Measurements from ENCODE around the gene CDC23. TPM values are rescaled to one million over a fixed set of nuclear protein-coding genes. Genes with fewer than 3 reads are reported as not detected.

The CDC23 gene
- total and polyA plus RNA-seq, 2 donors (not counting 1 experiment from before 2014, with no cell fraction given) = 11.8 to 35.4 TPM

DNA sequence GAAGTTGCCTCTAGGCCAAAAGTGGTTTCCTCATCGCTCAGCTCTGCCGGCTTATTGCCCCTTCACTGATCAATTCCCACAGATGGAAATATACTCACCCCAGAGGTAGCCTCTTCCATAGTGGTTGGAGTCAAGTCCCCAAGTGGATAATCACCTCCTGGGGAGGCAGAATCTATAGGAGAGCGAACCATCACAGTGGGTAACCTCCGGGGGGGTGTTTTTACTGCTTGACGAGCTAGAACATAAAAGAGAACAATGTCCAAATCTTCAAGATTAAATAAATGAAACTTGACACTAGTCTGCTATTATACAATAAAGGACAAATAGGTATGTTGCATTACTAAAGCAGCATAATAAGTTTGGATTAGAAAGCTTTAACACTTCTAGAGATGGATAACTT is 44.0 kb downstream of the CDC23 start:
- DNase-seq = no peak
- H3K4me2 ChIP-seq (replicated peaks; ENCODE audit: low read depth, low read length, poor library complexity, severe bottlenecking) = no peak overlapping the region
- no peak for TF ChIP-seq EZH2 (IDR thresholded peaks at IDR 0.05; ENCODE audit: borderline replicate concordance, insufficient read depth, low read depth, low read length, poor library complexity, severe bottlenecking)
- TF ChIP-seq, protein P1, sequence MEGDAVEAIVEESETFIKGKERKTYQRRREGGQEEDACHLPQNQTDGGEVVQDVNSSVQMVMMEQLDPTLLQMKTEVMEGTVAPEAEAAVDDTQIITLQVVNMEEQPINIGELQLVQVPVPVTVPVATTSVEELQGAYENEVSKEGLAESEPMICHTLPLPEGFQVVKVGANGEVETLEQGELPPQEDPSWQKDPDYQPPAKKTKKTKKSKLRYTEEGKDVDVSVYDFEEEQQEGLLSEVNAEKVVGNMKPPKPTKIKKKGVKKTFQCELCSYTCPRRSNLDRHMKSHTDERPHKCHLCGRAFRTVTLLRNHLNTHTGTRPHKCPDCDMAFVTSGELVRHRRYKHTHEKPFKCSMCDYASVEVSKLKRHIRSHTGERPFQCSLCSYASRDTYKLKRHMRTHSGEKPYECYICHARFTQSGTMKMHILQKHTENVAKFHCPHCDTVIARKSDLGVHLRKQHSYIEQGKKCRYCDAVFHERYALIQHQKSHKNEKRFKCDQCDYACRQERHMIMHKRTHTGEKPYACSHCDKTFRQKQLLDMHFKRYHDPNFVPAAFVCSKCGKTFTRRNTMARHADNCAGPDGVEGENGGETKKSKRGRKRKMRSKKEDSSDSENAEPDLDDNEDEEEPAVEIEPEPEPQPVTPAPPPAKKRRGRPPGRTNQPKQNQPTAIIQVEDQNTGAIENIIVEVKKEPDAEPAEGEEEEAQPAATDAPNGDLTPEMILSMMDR (IDR thresholded peaks at IDR 0.05) = no peak
- no peak overlapping the region for H3K4me3 ChIP-seq (ENCODE audit: control extremely low read depth in 1 of 5, extremely low read depth in 1 of 5, insufficient read depth in 1 of 5, low read depth in 2 of 5, low read length in 4 of 5)
- Mint-ChIP-seq H3K9me3 (ENCODE audit: insufficient read depth) (no peaks in the 10 kb centered on the region), H3K27me3 (no peaks in the 10 kb centered on the region), H3K27ac (no peak overlapping the region), H3K4me3 (no peak overlapping the region), H3K4me1 (peaks cover 5% of the 10 kb centered on the region)
- no CpG with 5 or more reads among the region's 5 CpGs for WGBS (ENCODE audit: insufficient coverage)
- no peak overlapping the region for H3K27ac ChIP-seq (ENCODE audit: low read length in 2 of 2)
- ATAC-seq (ENCODE audit: low read depth) = no peak
- ChIA-PET CTCF (interaction anchor here (1.7 kb wide), 1 partner anchor 36 kb away, joined by 4 read pairs; no protein-coding TSS in a partner anchor), POLR2A (no interaction called here)
- no peak overlapping the region for H3K9ac ChIP-seq (ENCODE audit: low read length)
- H3K27me3 ChIP-seq (replicated peaks in 1 of 4; ENCODE audit: control extremely low read depth in 1 of 4, control insufficient read depth in 3 of 4, insufficient read depth in 4 of 4, low read length in 3 of 4) = no peaks in the 10 kb centered on the region
- peaks cover 4% of the 10 kb centered on the region for H3K79me2 ChIP-seq (ENCODE audit: control insufficient read depth, insufficient read depth, low read length)
- intact Hi-C loops (cut with micrococcal nuclease) = no loop called here
- no peaks in the 10 kb centered on the region for H4K20me1 ChIP-seq (ENCODE audit: control insufficient read depth, insufficient read depth, low read length, poor library complexity, severe bottlenecking)
- H3K9me3 ChIP-seq (ENCODE audit: control extremely low read depth in 1 of 3, control insufficient read depth in 2 of 3, insufficient read depth in 1 of 3, low read length in 2 of 3) = no peaks in the 10 kb centered on the region
- peaks cover 18 to 82% of the 10 kb centered on the region in 2 experiments for H3K36me3 ChIP-seq (replicated peaks in 1 of 2; ENCODE audit: control extremely low read depth in 1 of 2, control insufficient read depth in 1 of 2, extremely low read depth in 1 of 2, insufficient read depth in 2 of 2, low read length in 1 of 2)
- no peak overlapping the region for H2AFZ ChIP-seq (ENCODE audit: insufficient read depth, low read depth, low read length, poor library complexity, severe bottlenecking)
- H3K4me1 ChIP-seq (ENCODE audit: control insufficient read depth in 2 of 2, insufficient read depth in 2 of 2, low read length in 2 of 2) = no peaks in the 10 kb centered on the region

DNA sequence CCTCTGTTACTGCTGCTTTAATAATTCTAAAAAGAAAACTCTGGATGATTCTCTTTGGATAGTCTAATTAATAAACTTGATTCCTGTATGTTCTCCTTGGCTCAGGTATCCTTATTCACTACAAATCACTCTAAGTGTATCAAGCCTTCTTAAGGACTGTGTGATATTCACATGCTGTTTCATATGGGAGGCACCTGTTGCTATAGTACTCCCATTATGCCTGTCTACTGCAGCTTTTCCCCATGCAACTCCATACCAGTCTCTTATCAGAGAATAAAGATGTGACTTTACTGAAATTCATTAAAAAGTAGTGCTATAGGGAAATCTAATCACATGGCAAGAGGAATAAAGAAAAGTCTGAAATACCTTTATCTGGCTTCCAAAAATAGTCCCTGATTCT is 49.4 kb downstream of the CDC23 start:
- H3K27ac ChIP-seq (ENCODE audit: low read length in 2 of 2) = no peak overlapping the region
- H3K9me3 Mint-ChIP-seq (ENCODE audit: insufficient read depth) = no peaks in the 10 kb centered on the region
- H3K27ac Mint-ChIP-seq = peak overlapping the region; percentile 55
- ATAC-seq (ENCODE audit: low read depth) (no peak), DNase-seq (no peak)
- ChIA-PET CTCF (interaction anchor here (0.9 to 1.0 kb wide), 2 partner anchors 61 to 95 kb away, joined by 3 read pairs; no protein-coding TSS in a partner anchor), POLR2A (no interaction called here)
- H3K4me2 ChIP-seq (replicated peaks; ENCODE audit: low read depth, low read length, poor library complexity, severe bottlenecking) = no peak overlapping the region
- no peak overlapping the region for H3K9ac ChIP-seq (ENCODE audit: low read length)
- H3K9me3 ChIP-seq (ENCODE audit: control extremely low read depth in 1 of 3, control insufficient read depth in 2 of 3, insufficient read depth in 1 of 3, low read length in 2 of 3) = no peaks in the 10 kb centered on the region
- H3K27me3 ChIP-seq (replicated peaks in 1 of 4; ENCODE audit: control extremely low read depth in 1 of 4, control insufficient read depth in 3 of 4, insufficient read depth in 4 of 4, low read length in 3 of 4) = no peaks in the 10 kb centered on the region
- no peaks in the 10 kb centered on the region for H3K79me2 ChIP-seq (ENCODE audit: control insufficient read depth, insufficient read depth, low read length)
- H2AFZ ChIP-seq (ENCODE audit: insufficient read depth, low read depth, low read length, poor library complexity, severe bottlenecking) = no peak overlapping the region
- H3K4me1 Mint-ChIP-seq = no peaks in the 10 kb centered on the region
- H4K20me1 ChIP-seq (ENCODE audit: control insufficient read depth, insufficient read depth, low read length, poor library complexity, severe bottlenecking) = no peaks in the 10 kb centered on the region
- TF ChIP-seq, protein P1 (IDR thresholded peaks at IDR 0.05) = no peak
- no peak for TF ChIP-seq EZH2 (IDR thresholded peaks at IDR 0.05; ENCODE audit: borderline replicate concordance, insufficient read depth, low read depth, low read length, poor library complexity, severe bottlenecking)
- H3K27me3 Mint-ChIP-seq = no peaks in the 10 kb centered on the region
- peaks cover 36 to 95% of the 10 kb centered on the region in 2 experiments for H3K36me3 ChIP-seq (replicated peaks in 1 of 2; ENCODE audit: control extremely low read depth in 1 of 2, control insufficient read depth in 1 of 2, extremely low read depth in 1 of 2, insufficient read depth in 2 of 2, low read length in 1 of 2)
- H3K4me3 Mint-ChIP-seq = no peak overlapping the region
- H3K4me3 ChIP-seq (ENCODE audit: control extremely low read depth in 1 of 5, extremely low read depth in 1 of 5, insufficient read depth in 1 of 5, low read depth in 2 of 5, low read length in 4 of 5) = no peak overlapping the region
- intact Hi-C loops (cut with micrococcal nuclease) = no loop called here
- H3K4me1 ChIP-seq (ENCODE audit: control insufficient read depth in 2 of 2, insufficient read depth in 2 of 2, low read length in 2 of 2) = no peaks in the 10 kb centered on the region
